H9 (cell line): ENCODE data around the gene HNF1B. TPM values are rescaled to one million over a fixed set of nuclear protein-coding genes. Genes with fewer than 3 reads are reported as not detected.

Experiments
- DNase-seq: peaks from one replicate; pipeline ENCODE4 v3.0.0-alpha.2; 2017
- H2AFZ ChIP-seq: one replicate; pipeline ENCODE4 v1.6.1; 2013; ENCODE audit warnings: mild to moderate bottlenecking, low read length, control low read depth, moderate library complexity
- H2AK5ac ChIP-seq: 2 replicates; pipeline ENCODE4 v1.6.1; 2013; ENCODE audit warnings: low read length, control low read depth, mixed read lengths; ENCODE audit not compliant: insufficient read length
- H2BK120ac ChIP-seq: one replicate; pipeline ENCODE4 v1.6.1; 2013; ENCODE audit warnings: low read depth, mild to moderate bottlenecking, low read length, control low read depth, inconsistent platforms; ENCODE audit not compliant: poor library complexity, severe bottlenecking
- H2BK12ac ChIP-seq: 2 replicates; pipeline ENCODE4 v1.6.1; 2013; ENCODE audit warnings: low read length, control low read depth, mixed read lengths, low read depth; ENCODE audit not compliant: insufficient read length
- H2BK15ac ChIP-seq: 2 replicates; pipeline ENCODE4 v1.6.1; 2013; ENCODE audit warnings: low read depth, low read length, control low read depth
- H2BK20ac ChIP-seq: one replicate; pipeline ENCODE4 v1.6.1; 2013; ENCODE audit warnings: low read depth, mild to moderate bottlenecking, low read length, control low read depth, inconsistent platforms; ENCODE audit not compliant: poor library complexity, severe bottlenecking
- H2BK5ac ChIP-seq: 2 replicates; pipeline ENCODE4 v1.6.1; 2013; ENCODE audit warnings: low read length, control low read depth, mixed read lengths; ENCODE audit not compliant: insufficient read length
- H3K14ac ChIP-seq: 2 replicates; pipeline ENCODE4 v1.6.1; 2013; ENCODE audit warnings: low read length, control low read depth; ENCODE audit not compliant: insufficient read depth
- H3K18ac ChIP-seq: 2 replicates; pipeline ENCODE4 v1.6.1; 2013; ENCODE audit warnings: low read depth, mild to moderate bottlenecking, mixed read lengths, low read length, control low read depth; ENCODE audit not compliant: insufficient read length
- H3K23ac ChIP-seq: 2 replicates; pipeline ENCODE4 v1.6.1; 2013; ENCODE audit warnings: low read length, control low read depth, mixed read lengths, low read depth; ENCODE audit not compliant: insufficient read length
- H3K23me2 ChIP-seq: 2 replicates; pipeline ENCODE4 v1.6.1; 2013; ENCODE audit warnings: low read depth, mild to moderate bottlenecking, mixed read lengths, low read length, control low read depth; ENCODE audit not compliant: insufficient read length, poor library complexity, severe bottlenecking
- H3K27ac ChIP-seq: 2 replicates; pipeline ENCODE4 v1.5.1; 2013; ENCODE audit warnings: low read length, control low read depth, mixed read lengths, low read depth; ENCODE audit not compliant: insufficient read length
- H3K27me3 ChIP-seq: 2 replicates; pipeline ENCODE4 v1.6.1; 2013; ENCODE audit warnings: low read length, control low read depth, inconsistent platforms; ENCODE audit not compliant: insufficient read depth
- H3K4ac ChIP-seq: 2 replicates; pipeline ENCODE4 v1.6.1; 2013; ENCODE audit warnings: low read depth, mild to moderate bottlenecking, control low read depth, inconsistent platforms, low read length, moderate library complexity
- H3K4me1 ChIP-seq: 2 replicates; pipeline ENCODE4 v1.6.1; 2013; ENCODE audit warnings: low read length, control low read depth, inconsistent platforms; ENCODE audit not compliant: insufficient read depth
- H3K4me2 ChIP-seq: 2 replicates; pipeline ENCODE4 v1.6.1; 2013; ENCODE audit warnings: low read length, control low read depth, mixed read lengths; ENCODE audit not compliant: insufficient read length, insufficient read depth
- H3K56ac ChIP-seq: 2 replicates; pipeline ENCODE4 v1.6.1; 2013; ENCODE audit warnings: low read depth, mild to moderate bottlenecking, mixed read lengths, low read length, control low read depth; ENCODE audit not compliant: insufficient read length
- H3K79me1 ChIP-seq: 2 replicates; pipeline ENCODE4 v1.6.1; 2013; ENCODE audit warnings: low read depth, mild to moderate bottlenecking, moderate library complexity, low read length, control low read depth, inconsistent platforms; ENCODE audit not compliant: insufficient read depth, poor library complexity, severe bottlenecking
- H3K79me2 ChIP-seq: 2 replicates; pipeline ENCODE4 v1.6.1; 2013; ENCODE audit warnings: low read length, control low read depth, inconsistent platforms; ENCODE audit not compliant: insufficient read depth
- H3K9ac ChIP-seq: 2 replicates; pipeline ENCODE4 v1.6.1; 2013; ENCODE audit warnings: low read length, control low read depth, mixed read lengths; ENCODE audit not compliant: insufficient read length; ENCODE audit errors: extremely low read depth
- H3K9me3 ChIP-seq: one replicate; pipeline ENCODE4 v1.6.1; 2013; ENCODE audit warnings: low read depth, low read length, inconsistent platforms; ENCODE audit not compliant: control insufficient read depth
- H3T11ph ChIP-seq: one replicate; pipeline ENCODE4 v1.6.1; 2013; ENCODE audit warnings: mild to moderate bottlenecking, low read length, control low read depth, inconsistent platforms
- H4K20me1 ChIP-seq: one replicate; pipeline ENCODE4 v1.6.1; 2013; ENCODE audit not compliant: control insufficient read depth, insufficient read length, insufficient read depth
- H4K5ac ChIP-seq: 2 replicates; pipeline ENCODE4 v1.6.1; 2013; ENCODE audit warnings: low read depth, mild to moderate bottlenecking, mixed read lengths, low read length, control low read depth; ENCODE audit not compliant: insufficient read length
- H4K8ac ChIP-seq: replicated peaks from 2 replicates; pipeline ENCODE4 v1.6.1; 2013; ENCODE audit warnings: low read length, control low read depth, mixed read lengths, low read depth; ENCODE audit not compliant: insufficient read length
- H4K91ac ChIP-seq: 2 replicates; pipeline ENCODE4 v1.6.1; 2013; ENCODE audit warnings: low read depth, mild to moderate bottlenecking, moderate library complexity, mixed read lengths, low read length, control low read depth; ENCODE audit not compliant: insufficient read length
- H3K27ac Mint-ChIP-seq, 3 experiments: 2 replicates in 2 of 3; 3 replicates in 1 of 3; pipeline ENCODE4 v1.8.0; 2020 to 2021; ENCODE audit warnings: mixed read lengths in 3 of 3, mild to moderate bottlenecking in 1 of 3, moderate library complexity in 1 of 3
- H3K27me3 Mint-ChIP-seq: 2 replicates; pipeline ENCODE4 v1.8.0; 2021; ENCODE audit warnings: low read depth, mild to moderate bottlenecking, moderate library complexity, mixed read lengths
- H3K36me3 Mint-ChIP-seq, 3 experiments: 2 replicates in 2 of 3; 3 replicates in 1 of 3; pipeline ENCODE4 v1.8.0; 2020 to 2021; ENCODE audit warnings: low read depth in 3 of 3, mixed read lengths in 3 of 3; ENCODE audit not compliant: insufficient read depth in 1 of 3
- H3K4me1 Mint-ChIP-seq, 2 experiments: 2 replicates each; pipeline ENCODE4 v1.8.0; 2020; ENCODE audit warnings: mixed read lengths in 2 of 2
- H3K4me3 Mint-ChIP-seq, 2 experiments: 2 replicates in 1 of 2; 3 replicates in 1 of 2; pipeline ENCODE4 v1.8.0; 2020 to 2021; ENCODE audit warnings: mild to moderate bottlenecking in 2 of 2, mixed read lengths in 2 of 2, moderate library complexity in 1 of 2
- H3K9me3 Mint-ChIP-seq, 2 experiments: 2 replicates in 1 of 2; 3 replicates in 1 of 2; pipeline ENCODE4 v1.8.0; 2020; ENCODE audit warnings: mild to moderate bottlenecking in 2 of 2, mixed read lengths in 2 of 2, moderate library complexity in 1 of 2
- WGBS: extraction: QIAGEN DNeasy Blood & Tissue Kit; methylation state at CpG from one replicate; pipeline ENCODE4 v1.1.7; 2013; ENCODE audit warnings: missing lambda C conversion rate, low lambda C conversion rate, mixed read lengths; ENCODE audit not compliant: insufficient read length; ENCODE audit errors: extremely low coverage; 5-methylcytosine and 5-hydroxymethylcytosine counted together
- total RNA-seq: library from RNA; stranded (reverse); gene quantifications from 2 replicates; pipeline ENCODE4 v1.2.1, GENCODE V29; 2021
- TF ChIP-seq, protein P1 (sequence below): fragments of 200-600 bp; sonication (generic); conservative IDR thresholded peaks from 3 replicates; pipeline ENCODE4 v1.8.0; 2021; ENCODE audit warnings: antibody characterized with exemption, mild to moderate bottlenecking

Gene HNF1B
- total RNA-seq, 1 experiment from 2014 or later, result not detected

GRCh38 chr17:37762666-37763065 is 17.8 kb upstream of the HNF1B start:
- H3K23ac ChIP-seq, result no peak overlapping the region
- H3K9me3 ChIP-seq, result peaks cover under 1% of the 10 kb centered on the region
- no peaks in the 10 kb centered on the region for H3K4me1 Mint-ChIP-seq
- H3K79me2 ChIP-seq, result no peaks in the 10 kb centered on the region
- H3K9me3 Mint-ChIP-seq, result peaks cover under 1 to 2% of the 10 kb centered on the region in 2 experiments; a peak in 2 of 5 replicates
- no peak overlapping the region for H3T11ph ChIP-seq
- H3K4me3 Mint-ChIP-seq, result no peak overlapping the region; a peak in 1 of 5 replicates
- no peak overlapping the region for H3K56ac ChIP-seq
- H3K4ac ChIP-seq, result no peak overlapping the region
- DNase-seq, result no peak
- no peaks in the 10 kb centered on the region for H3K23me2 ChIP-seq
- H3K18ac ChIP-seq, result no peak overlapping the region
- no peak overlapping the region for H2BK12ac ChIP-seq
- peaks cover 23% of the 10 kb centered on the region for H3K27me3 Mint-ChIP-seq
- no peak overlapping the region for H2BK15ac ChIP-seq
- H4K8ac ChIP-seq, result no peak overlapping the region
- H3K14ac ChIP-seq, result no peak overlapping the region
- H3K79me1 ChIP-seq, result no peaks in the 10 kb centered on the region
- no peak overlapping the region for H2BK120ac ChIP-seq
- H4K91ac ChIP-seq, result no peak overlapping the region
- H3K4me1 ChIP-seq, result no peaks in the 10 kb centered on the region
- H2AFZ ChIP-seq, result no peak overlapping the region
- H3K4me2 ChIP-seq, result no peak overlapping the region
- no peak overlapping the region for H3K9ac ChIP-seq
- H2AK5ac ChIP-seq, result no peak overlapping the region
- no peak overlapping the region for H2BK20ac ChIP-seq
- no peak overlapping the region for H3K27ac ChIP-seq
- no CpG with 5 or more reads among the region's 7 CpGs for WGBS
- H3K27ac Mint-ChIP-seq, result no peak overlapping the region
- TF ChIP-seq, protein P1, sequence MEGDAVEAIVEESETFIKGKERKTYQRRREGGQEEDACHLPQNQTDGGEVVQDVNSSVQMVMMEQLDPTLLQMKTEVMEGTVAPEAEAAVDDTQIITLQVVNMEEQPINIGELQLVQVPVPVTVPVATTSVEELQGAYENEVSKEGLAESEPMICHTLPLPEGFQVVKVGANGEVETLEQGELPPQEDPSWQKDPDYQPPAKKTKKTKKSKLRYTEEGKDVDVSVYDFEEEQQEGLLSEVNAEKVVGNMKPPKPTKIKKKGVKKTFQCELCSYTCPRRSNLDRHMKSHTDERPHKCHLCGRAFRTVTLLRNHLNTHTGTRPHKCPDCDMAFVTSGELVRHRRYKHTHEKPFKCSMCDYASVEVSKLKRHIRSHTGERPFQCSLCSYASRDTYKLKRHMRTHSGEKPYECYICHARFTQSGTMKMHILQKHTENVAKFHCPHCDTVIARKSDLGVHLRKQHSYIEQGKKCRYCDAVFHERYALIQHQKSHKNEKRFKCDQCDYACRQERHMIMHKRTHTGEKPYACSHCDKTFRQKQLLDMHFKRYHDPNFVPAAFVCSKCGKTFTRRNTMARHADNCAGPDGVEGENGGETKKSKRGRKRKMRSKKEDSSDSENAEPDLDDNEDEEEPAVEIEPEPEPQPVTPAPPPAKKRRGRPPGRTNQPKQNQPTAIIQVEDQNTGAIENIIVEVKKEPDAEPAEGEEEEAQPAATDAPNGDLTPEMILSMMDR, result no peak
- no peak overlapping the region for H2BK5ac ChIP-seq
- H3K27me3 ChIP-seq, result no peaks in the 10 kb centered on the region
- no peaks in the 10 kb centered on the region for H4K20me1 ChIP-seq
- no peak overlapping the region for H4K5ac ChIP-seq
- H3K36me3 Mint-ChIP-seq, result peaks cover 0 to 1% (median 1%) of the 10 kb centered on the region in 3 experiments; a peak in 2 of 7 replicates
